SU-DHL-6 (cell line): ENCODE results near the gene MAPKBP1.

ENCODE experiments used
- H2AFZ ChIP-seq: fragments of 200-600 bp; sonication (generic); 2 replicates; pipeline ENCODE4 v1.6.1; 2014; ENCODE audit warnings: low read depth, mild to moderate bottlenecking, moderate library complexity, mixed read lengths, antibody characterized with exemption, low read length; ENCODE audit not compliant: severe bottlenecking
- H3F3A ChIP-seq: fragments of 200-600 bp; shearing (Covaris generic); 2 replicates; pipeline ENCODE4 v1.6.0; 2016; ENCODE audit warnings: antibody characterized with exemption, mild to moderate bottlenecking; ENCODE audit not compliant: insufficient read depth
- H3K27ac ChIP-seq: fragments of 200-600 bp; sonication (generic); 2 replicates; pipeline ENCODE4 v1.5.1; 2016; ENCODE audit warnings: low read depth, mild to moderate bottlenecking, low read length, moderate library complexity, mixed read lengths
- H3K27me3 ChIP-seq: fragments of 200-600 bp; sonication (generic), shearing (Covaris generic); 2 replicates; pipeline ENCODE4 v1.6.0; 2014; ENCODE audit warnings: mild to moderate bottlenecking, low read length
- H3K36me3 ChIP-seq: fragments of 200-600 bp; sonication (generic); 2 replicates; pipeline ENCODE4 v1.6.1; 2014; ENCODE audit warnings: mild to moderate bottlenecking, low read length, mixed read lengths
- H3K4me2 ChIP-seq: fragments of 300-600, 200-600 bp; shearing (Covaris generic), sonication (generic); 2 replicates; pipeline ENCODE4 v1.6.0; 2014; ENCODE audit warnings: low read length, low read depth, mild to moderate bottlenecking; ENCODE audit not compliant: poor library complexity, severe bottlenecking
- H3K4me3 ChIP-seq: fragments of 200-600 bp; sonication (generic); 2 replicates; pipeline ENCODE4 v1.5.1; 2014; ENCODE audit warnings: antibody characterized with exemption, low read length, mild to moderate bottlenecking, mixed read lengths; ENCODE audit not compliant: insufficient read depth, poor library complexity, severe bottlenecking
- H3K79me2 ChIP-seq: fragments of 200-600 bp; sonication (generic); 2 replicates; pipeline ENCODE4 v1.6.1; 2014; ENCODE audit warnings: mild to moderate bottlenecking, low read length, moderate library complexity; ENCODE audit not compliant: insufficient read depth
- H3K9ac ChIP-seq: fragments of 200-600 bp; sonication (generic); 2 replicates; pipeline ENCODE4 v1.7.0; 2014; ENCODE audit warnings: mild to moderate bottlenecking, low read length
- H3K9me2 ChIP-seq: fragments of 200-600 bp; sonication (generic); replicated peaks from 2 replicates; pipeline ENCODE4 v1.6.1; 2014; ENCODE audit warnings: low read length; ENCODE audit not compliant: insufficient read depth
- H3K9me3 ChIP-seq: fragments of 200-600 bp; sonication (generic); 2 replicates; pipeline ENCODE4 v1.6.1; 2014; ENCODE audit warnings: low read length, mixed read lengths; ENCODE audit not compliant: insufficient read depth
- H4K20me1 ChIP-seq: fragments of 200-600 bp; sonication (generic); 2 replicates; pipeline ENCODE4 v1.6.1; 2014; ENCODE audit warnings: low read depth, mild to moderate bottlenecking, antibody characterized with exemption, low read length, moderate library complexity, mixed read lengths
- CTCF ChIP-seq: fragments of 200-600 bp; sonication (generic); IDR thresholded peaks from one replicate; pipeline ENCODE4 v1.5.1; 2017; ENCODE audit warnings: antibody characterized with exemption, mild to moderate bottlenecking, low read length, moderate library complexity; ENCODE audit not compliant: insufficient read depth, poor library complexity, severe bottlenecking
- EZH2phosphoT487 ChIP-seq: fragments of 200-600 bp; sonication (generic), shearing (Covaris generic); conservative IDR thresholded peaks from 2 replicates; pipeline ENCODE4 v1.6.1; 2018; ENCODE audit warnings: mild to moderate bottlenecking, antibody characterized with exemption, low read length, moderate library complexity, mixed read lengths

MAPKBP1 gene

DNA sequence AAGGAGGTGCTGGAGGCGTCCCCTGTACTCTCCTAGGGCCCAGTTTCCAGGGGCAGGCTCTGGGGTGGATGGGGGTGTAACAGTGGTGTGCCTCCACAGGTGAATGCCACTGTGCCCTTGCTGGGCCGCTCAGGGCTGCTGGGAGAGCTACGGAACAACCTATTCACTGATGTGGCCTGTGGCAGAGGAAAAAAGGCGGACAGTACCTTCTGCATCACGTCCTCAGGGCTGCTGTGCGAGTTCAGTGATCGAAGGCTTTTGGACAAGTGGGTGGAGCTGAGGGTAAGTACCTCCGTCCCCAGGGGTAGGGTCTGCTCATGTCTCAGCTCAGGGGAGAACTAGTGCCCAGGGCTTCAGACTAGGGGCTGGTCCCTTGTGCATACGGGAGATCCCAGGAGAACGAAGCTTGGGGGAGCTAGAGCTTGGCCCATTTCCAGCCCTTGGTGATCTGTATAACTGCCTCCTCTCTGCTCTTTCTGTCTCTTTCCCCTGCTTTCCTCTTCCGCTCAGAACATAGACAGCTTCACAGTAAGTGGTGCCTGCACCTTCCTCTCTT, 38.6 kb downstream of the MAPKBP1 start:
- Histone ChIP-seq H4K20me1 (no peaks in the 10 kb centered on the region), H3F3A (no peaks in the 10 kb centered on the region), H3K36me3 (no peaks in the 10 kb centered on the region), H3K27ac (no peak overlapping the region), H3K79me2 (no peaks in the 10 kb centered on the region), H3K4me3 (no peak overlapping the region), H3K9me3 (no peaks in the 10 kb centered on the region), H3K9me2 (no peaks in the 10 kb centered on the region), H3K9ac (no peak overlapping the region), H3K27me3 (no peaks in the 10 kb centered on the region), H2AFZ (no peak overlapping the region), H3K4me2 (no peak overlapping the region)
- no peak for TF ChIP-seq CTCF
- TF ChIP-seq EZH2phosphoT487: no peak

GRCh38 chr15:41813426-41813825, 39.1 kb downstream of the MAPKBP1 start:
- H3K9me2 ChIP-seq: no peaks in the 10 kb centered on the region
- H3K9ac ChIP-seq: no peak overlapping the region
- H3K4me3 ChIP-seq: no peak overlapping the region
- H3K36me3 ChIP-seq: no peaks in the 10 kb centered on the region
- H3K27ac ChIP-seq: no peak overlapping the region
- TF ChIP-seq EZH2phosphoT487: no peak
- TF ChIP-seq CTCF: no peak
- H3F3A ChIP-seq: no peaks in the 10 kb centered on the region
- H3K4me2 ChIP-seq: no peak overlapping the region
- H3K27me3 ChIP-seq: no peaks in the 10 kb centered on the region
- no peaks in the 10 kb centered on the region for H3K79me2 ChIP-seq
- H3K9me3 ChIP-seq: no peaks in the 10 kb centered on the region
- no peak overlapping the region for H2AFZ ChIP-seq
- H4K20me1 ChIP-seq: no peaks in the 10 kb centered on the region

DNA sequence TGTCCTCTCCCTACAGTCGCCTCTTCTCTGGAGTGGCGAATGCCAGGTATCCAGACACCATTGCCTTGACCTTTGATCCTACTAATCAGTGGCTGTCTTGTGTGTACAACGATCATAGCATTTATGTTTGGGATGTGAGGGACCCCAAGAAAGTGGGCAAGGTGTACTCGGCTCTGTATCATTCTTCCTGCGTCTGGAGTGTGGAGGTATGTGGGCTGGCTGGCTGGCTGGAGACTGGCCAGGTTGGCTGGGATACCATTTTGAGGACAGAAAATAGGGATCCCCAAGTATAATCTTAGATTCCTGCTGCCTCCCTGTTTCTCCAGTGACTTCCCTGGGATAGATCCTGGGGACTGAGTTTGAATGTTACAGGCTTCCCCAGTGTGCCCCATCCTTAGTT, 40.2 kb downstream of the MAPKBP1 start:
- no peak overlapping the region for H3K4me2 ChIP-seq
- TF ChIP-seq CTCF (no peak), EZH2phosphoT487 (no peak)
- no peak overlapping the region for H3K4me3 ChIP-seq
- H2AFZ ChIP-seq: no peak overlapping the region
- no peak overlapping the region for H3K27ac ChIP-seq
- no peaks in the 10 kb centered on the region for H3K27me3 ChIP-seq
- H3K79me2 ChIP-seq: no peaks in the 10 kb centered on the region
- no peaks in the 10 kb centered on the region for H3K36me3 ChIP-seq
- H3K9me2 ChIP-seq: no peaks in the 10 kb centered on the region
- H4K20me1 ChIP-seq: no peaks in the 10 kb centered on the region
- H3F3A ChIP-seq: no peaks in the 10 kb centered on the region
- H3K9ac ChIP-seq: no peak overlapping the region
- no peaks in the 10 kb centered on the region for H3K9me3 ChIP-seq
